H1 (cell line): ENCODE data around the gene MRI1. TPM values are rescaled to one million over a fixed set of nuclear protein-coding genes. Genes with fewer than 3 reads are reported as not detected.

Source experiments
- ATF3 ChIP-seq: IDR thresholded peaks from 2 replicates; pipeline ENCODE4 v1.6.1; 2011; ENCODE audit warnings: low read depth, mild to moderate bottlenecking, low read length; ENCODE audit not compliant: insufficient read depth
- CBX5 ChIP-seq: fragments of 300-800, 300-1000 bp; sonication (generic); IDR thresholded peaks from 2 replicates; pipeline ENCODE4 v1.7.1; 2016; ENCODE audit warnings: antibody characterized with exemption, low read length, low read depth
- CHD2 ChIP-seq: IDR thresholded peaks from 2 replicates; pipeline ENCODE4 v1.6.1; 2012; ENCODE audit warnings: low read length, improper control_type of control experiment
- E2F6 ChIP-seq: IDR thresholded peaks from 2 replicates; pipeline ENCODE4 v1.6.1; 2012; ENCODE audit warnings: inconsistent platforms
- EGR1 ChIP-seq: IDR thresholded peaks from 2 replicates; pipeline ENCODE4 v1.6.1; 2011; ENCODE audit warnings: low read depth, low read length, borderline replicate concordance
- KDM1A ChIP-seq: fragments of 200-600, 300-600 bp; sonication (generic); IDR thresholded peaks from 2 replicates; pipeline ENCODE4 v1.7.1; 2016; ENCODE audit warnings: mild to moderate bottlenecking, low read length, borderline replicate concordance
- RAD21 ChIP-seq, 2 experiments: IDR thresholded peaks in 1 of 2; conservative IDR thresholded peaks in 1 of 2; 2 replicates each; pipeline ENCODE4 v1.6.1; 2011; ENCODE audit warnings: low read depth in 2 of 2, low read length in 2 of 2, improper control_type of control experiment in 1 of 2, inconsistent platforms in 1 of 2, mild to moderate bottlenecking in 1 of 2, moderate library complexity in 1 of 2
- RNF2 ChIP-seq: fragments of 200-900, 300-1000 bp; sonication (generic); IDR thresholded peaks from 2 replicates; pipeline ENCODE4 v1.7.1; 2016; ENCODE audit warnings: borderline replicate concordance, low read depth, mild to moderate bottlenecking, antibody characterized with exemption, low read length; ENCODE audit not compliant: poor library complexity, severe bottlenecking; ENCODE audit errors: missing control alignments
- SP1 ChIP-seq: IDR thresholded peaks from 2 replicates; pipeline ENCODE4 v1.6.1; 2011; ENCODE audit warnings: low read depth, low read length
- TAF1 ChIP-seq: IDR thresholded peaks from 2 replicates; pipeline ENCODE4 v1.6.1; 2011; ENCODE audit warnings: mild to moderate bottlenecking, low read depth, low read length
- TAF7 ChIP-seq: optimal IDR thresholded peaks from 2 replicates; pipeline ENCODE3; 2011; ENCODE audit warnings: low read depth, mild to moderate bottlenecking, inconsistent platforms, low read length, moderate library complexity, borderline replicate concordance
- YY1 ChIP-seq: IDR thresholded peaks from 2 replicates; pipeline ENCODE4 v1.6.1; 2011; ENCODE audit warnings: low read depth, mild to moderate bottlenecking, low read length
- polyA plus RNA-seq, 7 experiments: library from polyadenylated mRNA; depleted of rRNA in 3 of 7; stranded (reverse) in 5 of 7; unstranded in 2 of 7; fragments of >200 nt in 5 of 7; fragments of 200-250 nt in 2 of 7; gene quantifications; 1 replicate in 5 of 7; 2 replicates in 1 of 7; 4 replicates in 1 of 7; pipeline versions ENCODE4 v1.2.1 to v1.2.3, GENCODE V29; 2011 to 2013; ENCODE audit warnings: missing spikeins in 2 of 7, mixed read lengths in 2 of 7
- total RNA-seq: library from RNA; stranded (reverse); fragmentation: NEBNext Ultra II Directional; extraction: Animal tissue kit (Norgen Biotek cat#: 25700); gene quantifications from 2 replicates; pipeline ENCODE4 v1.2.1, GENCODE V29; 2021

The MRI1 gene
- total and polyA plus RNA-seq, 2 of the 8 experiments (the other 6 are each of a cell fraction or from before 2014, with no cell fraction given): 24.5 to 29.5 TPM

- no peak for TF ChIP-seq EGR1
- no peak for TF ChIP-seq TAF1
- no peak for TF ChIP-seq E2F6
- TF ChIP-seq SP1: no peak
- TF ChIP-seq RNF2: no peak
- no peak for TF ChIP-seq CBX5
- TF ChIP-seq KDM1A: no peak
- no peak for TF ChIP-seq ATF3
- TF ChIP-seq CHD2: no peak; the same call in 1 of the 2 replicates
- no peak for TF ChIP-seq RAD21 (IDR thresholded peaks at IDR 0.05 in 1 of 2, conservative IDR thresholded peaks at IDR 0.05 in 1 of 2; ENCODE audit: low read depth in 2 of 2, low read length in 2 of 2)
- TF ChIP-seq TAF7: no peak
- TF ChIP-seq YY1: no peak
These were observed 31.4 kb downstream of the MRI1 start (continued) for GRCh38 chr19:13795595-13796300.
